ENCODE results near the gene CRIM1.

DNA sequence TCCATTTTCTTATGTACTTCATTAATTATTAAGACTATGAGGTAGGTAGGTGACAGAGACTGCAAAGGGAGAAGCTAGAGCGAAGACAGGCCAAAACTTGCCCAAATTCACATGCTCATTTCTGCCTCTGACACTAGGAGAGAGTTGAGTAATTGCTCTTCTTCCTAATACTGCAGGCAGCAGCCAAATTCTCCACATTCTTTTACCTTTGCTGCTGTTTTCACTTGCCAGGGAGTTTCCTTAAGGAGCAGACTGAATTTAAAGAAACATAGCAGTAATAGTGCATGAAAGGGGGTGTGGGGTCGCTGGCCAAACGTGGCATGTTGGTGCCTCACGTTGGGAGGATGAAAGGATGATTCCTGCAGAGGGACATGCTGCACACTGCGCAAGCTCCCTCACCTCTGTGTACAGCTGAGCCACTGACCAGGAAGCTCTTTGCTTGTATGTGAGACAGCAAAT lies 12.3 kb downstream of the CRIM1 start:
- TF ChIP-seq, protein P1, sequence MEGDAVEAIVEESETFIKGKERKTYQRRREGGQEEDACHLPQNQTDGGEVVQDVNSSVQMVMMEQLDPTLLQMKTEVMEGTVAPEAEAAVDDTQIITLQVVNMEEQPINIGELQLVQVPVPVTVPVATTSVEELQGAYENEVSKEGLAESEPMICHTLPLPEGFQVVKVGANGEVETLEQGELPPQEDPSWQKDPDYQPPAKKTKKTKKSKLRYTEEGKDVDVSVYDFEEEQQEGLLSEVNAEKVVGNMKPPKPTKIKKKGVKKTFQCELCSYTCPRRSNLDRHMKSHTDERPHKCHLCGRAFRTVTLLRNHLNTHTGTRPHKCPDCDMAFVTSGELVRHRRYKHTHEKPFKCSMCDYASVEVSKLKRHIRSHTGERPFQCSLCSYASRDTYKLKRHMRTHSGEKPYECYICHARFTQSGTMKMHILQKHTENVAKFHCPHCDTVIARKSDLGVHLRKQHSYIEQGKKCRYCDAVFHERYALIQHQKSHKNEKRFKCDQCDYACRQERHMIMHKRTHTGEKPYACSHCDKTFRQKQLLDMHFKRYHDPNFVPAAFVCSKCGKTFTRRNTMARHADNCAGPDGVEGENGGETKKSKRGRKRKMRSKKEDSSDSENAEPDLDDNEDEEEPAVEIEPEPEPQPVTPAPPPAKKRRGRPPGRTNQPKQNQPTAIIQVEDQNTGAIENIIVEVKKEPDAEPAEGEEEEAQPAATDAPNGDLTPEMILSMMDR (IDR thresholded peaks at IDR 0.05; ENCODE audit: borderline replicate concordance, extremely low read depth, low read length, poor library complexity, severe bottlenecking), result no peak
- no peak for TF ChIP-seq EZH2 (IDR thresholded peaks at IDR 0.05; ENCODE audit: borderline replicate concordance, low read depth, low read length, severe bottlenecking)

All from DND-41 (cell line).